GM12878 (cell line): ENCODE measurements around the gene CENPC. TPM values are rescaled to one million over a fixed set of nuclear protein-coding genes. Genes with fewer than 3 reads are reported as not detected.

Source experiments
- ATAC-seq: fragments of 200-7000 bp; cut with Tn5 transposase; 3 replicates; pipeline ENCODE4 v1.9.1; 2020; ENCODE audit warnings: mild to moderate bottlenecking, moderate library complexity
- BruUV-seq: library from RNA; stranded (reverse); fragments of 400-500 nt; replicated peaks from 2 replicates; lab custom pipeline; 2021; lab: Mats Ljungman, UMichigan
- CTCF ChIA-PET: fragments of 300-600 bp; sonication (Branson Sonifier 250); formaldehyde crosslinking; extraction: SDS; loops from one replicate; lab custom pipeline; 2021; ENCODE audit warnings: inconsistent platforms; lab: Yijun Ruan, JAX
- POLR2A ChIA-PET: fragments of 350-600 bp; formaldehyde crosslinking; extraction: SDS; loops from one replicate; lab custom pipeline; 2021; ENCODE audit warnings: inconsistent platforms; lab: Charles Lee
- RAD21 ChIA-PET: fragments of 300-600 bp; sonication (Branson Sonifier 250); formaldehyde crosslinking; loops from one replicate; lab custom pipeline; 2023; ENCODE audit warnings: antibody characterized with exemption; ENCODE audit not compliant: unreplicated experiment; lab: Charles Lee
- SMC1A ChIA-PET: fragments of 300-600 bp; sonication (Branson Sonifier 250); formaldehyde crosslinking; loops from one replicate; lab custom pipeline; 2023; ENCODE audit not compliant: unreplicated experiment, uncharacterized antibody; lab: Charles Lee
- DNase-seq: peaks from one replicate; pipeline ENCODE4 v3.0.0-alpha.2; 2011; ENCODE audit warnings: low read depth, low spot score
- FAIRE-seq: peaks from 3 replicates; lab custom pipeline; 2011; peaks lifted over from hg19 to GRCh38; lab: Jason Lieb, UNC
- H2AFZ ChIP-seq: 2 replicates; pipeline ENCODE4 v1.6.0; 2011; ENCODE audit warnings: low read depth, low read length, control low read depth; ENCODE audit not compliant: control insufficient read depth
- H3K27ac ChIP-seq: 2 replicates; pipeline ENCODE4 v1.5.1; 2011; ENCODE audit warnings: control low read depth; ENCODE audit not compliant: control insufficient read depth, insufficient read depth
- H3K27me3 ChIP-seq, 2 experiments: replicated peaks in 1 of 2; 2 replicates each; pipeline versions ENCODE4 v1.6.0 to v1.6.1; 2011; ENCODE audit warnings: low read length in 1 of 2; ENCODE audit not compliant: control insufficient read depth in 2 of 2, insufficient read depth in 2 of 2
- H3K36me3 ChIP-seq, 2 experiments: 2 replicates each; pipeline ENCODE4 v1.5.1; 2011; ENCODE audit warnings: low read length in 1 of 2; ENCODE audit not compliant: control insufficient read depth in 2 of 2, insufficient read depth in 2 of 2
- H3K4me1 ChIP-seq: 2 replicates; pipeline ENCODE4 v1.6.1; 2011; ENCODE audit warnings: mild to moderate bottlenecking, low read length, moderate library complexity, mixed read lengths; ENCODE audit not compliant: control insufficient read depth, insufficient read depth
- H3K4me2 ChIP-seq: 2 replicates; pipeline ENCODE4 v1.6.0; 2011; ENCODE audit warnings: control low read depth; ENCODE audit not compliant: control insufficient read depth, insufficient read depth
- H3K4me3 ChIP-seq: fragments of 200-600 bp; sonication (generic); 2 replicates; pipeline ENCODE4 v1.5.1; 2016
- H3K79me2 ChIP-seq: 2 replicates; pipeline ENCODE4 v1.6.0; 2011; ENCODE audit warnings: low read length; ENCODE audit not compliant: control insufficient read depth, insufficient read depth
- H3K9ac ChIP-seq: 2 replicates; pipeline ENCODE4 v1.8.0; 2011; ENCODE audit warnings: low read length, control low read depth, mixed read lengths; ENCODE audit not compliant: control insufficient read depth, insufficient read depth
- H3K9me3 ChIP-seq: replicated peaks from 3 replicates; pipeline ENCODE4 v1.5.1; 2011; ENCODE audit warnings: mild to moderate bottlenecking, low read length; ENCODE audit not compliant: control insufficient read depth, insufficient read depth
- H4K20me1 ChIP-seq: 2 replicates; pipeline ENCODE4 v1.6.0; 2011; ENCODE audit not compliant: control insufficient read depth, insufficient read depth
- CHD2 ChIP-seq: IDR thresholded peaks from 2 replicates; pipeline ENCODE4 v1.6.1; 2011; ENCODE audit warnings: low read depth, low read length, improper control_type of control experiment, borderline replicate concordance
- CREM ChIP-seq: IDR thresholded peaks from 2 replicates; pipeline ENCODE4 v1.6.1; 2014; ENCODE audit warnings: antibody characterized with exemption, low read depth
- HDGF ChIP-seq: fragments of 450-650 bp; IDR thresholded peaks from 2 replicates; pipeline ENCODE4 v1.6.1; 2016; ENCODE audit warnings: antibody characterized with exemption
- IRF4 ChIP-seq: IDR thresholded peaks from 2 replicates; pipeline ENCODE4 v1.6.1; 2011; ENCODE audit warnings: low read depth, low read length
- LARP7 ChIP-seq: fragments of 450-650 bp; IDR thresholded peaks from 2 replicates; pipeline ENCODE4 v1.6.1; 2017; ENCODE audit warnings: mild to moderate bottlenecking
- NFXL1 ChIP-seq: fragments of 450-650 bp; IDR thresholded peaks from 2 replicates; pipeline ENCODE4 v1.6.1; 2017; ENCODE audit warnings: antibody characterized with exemption, mild to moderate bottlenecking, borderline replicate concordance
- NFYB ChIP-seq: IDR thresholded peaks from 2 replicates; pipeline ENCODE4 v1.6.1; 2011; ENCODE audit warnings: low read depth, mild to moderate bottlenecking, low read length, improper control_type of control experiment, moderate library complexity; ENCODE audit not compliant: insufficient read depth
- PAX5 ChIP-seq: IDR thresholded peaks from 2 replicates; pipeline ENCODE4 v1.6.1; 2011; ENCODE audit warnings: low read depth, low read length, borderline replicate concordance
- RBBP5 ChIP-seq: fragments of 200-600 bp; sonication (generic); conservative IDR thresholded peaks from 2 replicates; pipeline ENCODE4 v1.6.1; 2016
- SRF ChIP-seq, 2 experiments: IDR thresholded peaks; 2 replicates each; pipeline ENCODE4 v1.6.1; 2011; ENCODE audit warnings: low read depth in 2 of 2, low read length in 2 of 2, mild to moderate bottlenecking in 1 of 2, moderate library complexity in 1 of 2
- STAT3 ChIP-seq: IDR thresholded peaks from 2 replicates; pipeline ENCODE4 v1.6.1; 2011; ENCODE audit warnings: low read depth, low read length, improper control_type of control experiment
- SUZ12 ChIP-seq: fragments of 200-600 bp; sonication (generic); IDR thresholded peaks from one replicate; pipeline ENCODE4 v1.6.1; 2018; ENCODE audit warnings: antibody characterized with exemption, mild to moderate bottlenecking; ENCODE audit not compliant: unreplicated experiment
- TAF1 ChIP-seq: IDR thresholded peaks from 2 replicates; pipeline ENCODE4 v1.6.1; 2011; ENCODE audit warnings: mild to moderate bottlenecking, low read depth, low read length, borderline replicate concordance
- WGBS: methylation state at CpG from one replicate; pipeline ENCODE4 v1.1.6; 2016; ENCODE audit warnings: low lambda C conversion rate; ENCODE audit not compliant: insufficient replicate concordance, insufficient coverage; ENCODE audit errors: missing lambda C conversion rate; 5-methylcytosine and 5-hydroxymethylcytosine counted together
- in situ Hi-C: fragments of 300-500 bp; cut with MboI; formaldehyde crosslinking; loops from 9 replicates; pipeline ENCODE4 v1.14.3; 2018; ENCODE audit warnings: mixed read lengths
- intact Hi-C: fragments of 100-400 bp; cut with micrococcal nuclease; formaldehyde crosslinking; loops from one replicate; pipeline ENCODE4 v1.14.2; 2022; ENCODE audit not compliant: unreplicated experiment
- polyA plus RNA-seq, 11 experiments: library from polyadenylated mRNA; depleted of rRNA in 4 of 11; unstranded in 6 of 11; stranded (reverse) in 5 of 11; fragments of >200 nt; fragmentation: Nextera tagmentation in 4 of 11; fragmentation: Illumina TruSeq in 1 of 11; extraction: Ambion mirVana in 4 of 11; extraction: Trizol in 1 of 11; gene quantifications; 1 replicate in 1 of 11; 2 replicates in 10 of 11; pipeline versions ENCODE4 v1.2.1 to v1.2.3, GENCODE V29; 2011 to 2016; ENCODE audit warnings: inconsistent platforms in 2 of 11, missing spikeins in 2 of 11, low read depth in 1 of 11
- total RNA-seq, 4 experiments: library from RNA; depleted of rRNA in 3 of 4; stranded (reverse); fragments of >200 nt in 3 of 4; fragmentation: Illumina TruSeq in 1 of 4; extraction: Trizol in 1 of 4; gene quantifications; 2 replicates each; pipeline versions ENCODE4 v1.2.1 to v1.2.3, GENCODE V29; 2013 to 2021
- TF ChIP-seq, protein P1 (sequence below): fragments of 450-650 bp; IDR thresholded peaks from 2 replicates; pipeline ENCODE4 v1.6.1; 2014; ENCODE audit warnings: mild to moderate bottlenecking
- TF ChIP-seq, protein P2 (sequence below): fragments of 450-650 bp; conservative IDR thresholded peaks from 2 replicates; pipeline ENCODE4 v1.6.1; 2017; ENCODE audit warnings: mild to moderate bottlenecking, moderate library complexity
- TF ChIP-seq, protein P3 (sequence below): fragments of 450-650 bp; IDR thresholded peaks from 2 replicates; pipeline ENCODE4 v1.6.1; 2017; ENCODE audit warnings: mild to moderate bottlenecking, moderate library complexity

The CENPC gene
- total and polyA plus RNA-seq, 10 of the 15 experiments (the other 5 are each of a cell fraction or from before 2014, with no cell fraction given), result 13.1 to 34.9 (median 20.3) TPM

DNA sequence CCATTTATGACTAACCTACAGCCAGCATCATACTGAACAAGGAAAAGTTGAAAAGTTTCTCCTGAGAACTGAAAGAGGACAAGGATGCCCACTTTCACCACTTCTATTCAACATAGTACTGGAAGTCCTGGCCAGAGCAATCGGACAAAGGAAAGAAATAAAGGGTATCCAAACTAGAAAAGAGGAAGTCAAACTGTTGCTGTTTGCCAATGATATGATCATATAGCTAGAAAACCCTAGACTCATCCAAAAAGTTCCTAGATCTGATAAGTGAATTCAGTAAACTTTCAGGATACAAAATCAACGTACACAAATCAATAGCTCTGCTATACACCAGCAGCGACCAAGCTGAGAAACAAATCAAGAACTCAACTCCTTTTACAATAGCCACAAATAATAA, 64.5 kb downstream of the CENPC start:
- no peak for FAIRE-seq
- intact Hi-C loops, result no loop called here
- ChIA-PET RAD21 (no interaction called here), CTCF (no interaction called here), SMC1A (no interaction called here), POLR2A (no interaction called here)
- H2AFZ ChIP-seq, result no peak overlapping the region
- no peak for ATAC-seq
- H3K27me3 ChIP-seq, result no peaks in the 10 kb centered on the region
- H3K4me2 ChIP-seq, result no peak overlapping the region
- H3K9ac ChIP-seq, result no peak overlapping the region
- H3K27ac ChIP-seq, result no peak overlapping the region
- H3K4me3 ChIP-seq, result no peak overlapping the region
- no peaks in the 10 kb centered on the region; the same call in 2 of the 3 replicates for H3K9me3 ChIP-seq
- no TSS peak for BruUV-seq
- no peaks in the 10 kb centered on the region for H3K4me1 ChIP-seq
- H4K20me1 ChIP-seq, result no peaks in the 10 kb centered on the region
- in situ Hi-C loops, result no loop called here
- no peak for DNase-seq
- peaks cover 3 to 16% of the 10 kb centered on the region in 2 experiments; a peak in 3 of 4 replicates for H3K36me3 ChIP-seq
- H3K79me2 ChIP-seq, result no peaks in the 10 kb centered on the region
- WGBS, result 83% methylated on average over 3 of the region's 3 CpGs
- TF ChIP-seq SRF (IDR thresholded peaks at IDR 0.05; ENCODE audit: low read depth in 2 of 2, low read length in 2 of 2), result no peak
- no peak for TF ChIP-seq RBBP5
- no peak for TF ChIP-seq PAX5
- no peak for TF ChIP-seq IRF4
- no peak for TF ChIP-seq TAF1
- TF ChIP-seq STAT3, result no peak
- TF ChIP-seq CHD2, result no peak
- TF ChIP-seq, protein P1, sequence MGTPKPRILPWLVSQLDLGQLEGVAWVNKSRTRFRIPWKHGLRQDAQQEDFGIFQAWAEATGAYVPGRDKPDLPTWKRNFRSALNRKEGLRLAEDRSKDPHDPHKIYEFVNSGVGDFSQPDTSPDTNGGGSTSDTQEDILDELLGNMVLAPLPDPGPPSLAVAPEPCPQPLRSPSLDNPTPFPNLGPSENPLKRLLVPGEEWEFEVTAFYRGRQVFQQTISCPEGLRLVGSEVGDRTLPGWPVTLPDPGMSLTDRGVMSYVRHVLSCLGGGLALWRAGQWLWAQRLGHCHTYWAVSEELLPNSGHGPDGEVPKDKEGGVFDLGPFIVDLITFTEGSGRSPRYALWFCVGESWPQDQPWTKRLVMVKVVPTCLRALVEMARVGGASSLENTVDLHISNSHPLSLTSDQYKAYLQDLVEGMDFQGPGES, result no peak
- no peak for TF ChIP-seq NFYB
- TF ChIP-seq, protein P2, sequence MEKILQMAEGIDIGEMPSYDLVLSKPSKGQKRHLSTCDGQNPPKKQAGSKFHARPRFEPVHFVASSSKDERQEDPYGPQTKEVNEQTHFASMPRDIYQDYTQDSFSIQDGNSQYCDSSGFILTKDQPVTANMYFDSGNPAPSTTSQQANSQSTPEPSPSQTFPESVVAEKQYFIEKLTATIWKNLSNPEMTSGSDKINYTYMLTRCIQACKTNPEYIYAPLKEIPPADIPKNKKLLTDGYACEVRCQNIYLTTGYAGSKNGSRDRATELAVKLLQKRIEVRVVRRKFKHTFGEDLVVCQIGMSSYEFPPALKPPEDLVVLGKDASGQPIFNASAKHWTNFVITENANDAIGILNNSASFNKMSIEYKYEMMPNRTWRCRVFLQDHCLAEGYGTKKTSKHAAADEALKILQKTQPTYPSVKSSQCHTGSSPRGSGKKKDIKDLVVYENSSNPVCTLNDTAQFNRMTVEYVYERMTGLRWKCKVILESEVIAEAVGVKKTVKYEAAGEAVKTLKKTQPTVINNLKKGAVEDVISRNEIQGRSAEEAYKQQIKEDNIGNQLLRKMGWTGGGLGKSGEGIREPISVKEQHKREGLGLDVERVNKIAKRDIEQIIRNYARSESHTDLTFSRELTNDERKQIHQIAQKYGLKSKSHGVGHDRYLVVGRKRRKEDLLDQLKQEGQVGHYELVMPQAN, result no peak
- no peak for TF ChIP-seq HDGF
- TF ChIP-seq, protein P3, sequence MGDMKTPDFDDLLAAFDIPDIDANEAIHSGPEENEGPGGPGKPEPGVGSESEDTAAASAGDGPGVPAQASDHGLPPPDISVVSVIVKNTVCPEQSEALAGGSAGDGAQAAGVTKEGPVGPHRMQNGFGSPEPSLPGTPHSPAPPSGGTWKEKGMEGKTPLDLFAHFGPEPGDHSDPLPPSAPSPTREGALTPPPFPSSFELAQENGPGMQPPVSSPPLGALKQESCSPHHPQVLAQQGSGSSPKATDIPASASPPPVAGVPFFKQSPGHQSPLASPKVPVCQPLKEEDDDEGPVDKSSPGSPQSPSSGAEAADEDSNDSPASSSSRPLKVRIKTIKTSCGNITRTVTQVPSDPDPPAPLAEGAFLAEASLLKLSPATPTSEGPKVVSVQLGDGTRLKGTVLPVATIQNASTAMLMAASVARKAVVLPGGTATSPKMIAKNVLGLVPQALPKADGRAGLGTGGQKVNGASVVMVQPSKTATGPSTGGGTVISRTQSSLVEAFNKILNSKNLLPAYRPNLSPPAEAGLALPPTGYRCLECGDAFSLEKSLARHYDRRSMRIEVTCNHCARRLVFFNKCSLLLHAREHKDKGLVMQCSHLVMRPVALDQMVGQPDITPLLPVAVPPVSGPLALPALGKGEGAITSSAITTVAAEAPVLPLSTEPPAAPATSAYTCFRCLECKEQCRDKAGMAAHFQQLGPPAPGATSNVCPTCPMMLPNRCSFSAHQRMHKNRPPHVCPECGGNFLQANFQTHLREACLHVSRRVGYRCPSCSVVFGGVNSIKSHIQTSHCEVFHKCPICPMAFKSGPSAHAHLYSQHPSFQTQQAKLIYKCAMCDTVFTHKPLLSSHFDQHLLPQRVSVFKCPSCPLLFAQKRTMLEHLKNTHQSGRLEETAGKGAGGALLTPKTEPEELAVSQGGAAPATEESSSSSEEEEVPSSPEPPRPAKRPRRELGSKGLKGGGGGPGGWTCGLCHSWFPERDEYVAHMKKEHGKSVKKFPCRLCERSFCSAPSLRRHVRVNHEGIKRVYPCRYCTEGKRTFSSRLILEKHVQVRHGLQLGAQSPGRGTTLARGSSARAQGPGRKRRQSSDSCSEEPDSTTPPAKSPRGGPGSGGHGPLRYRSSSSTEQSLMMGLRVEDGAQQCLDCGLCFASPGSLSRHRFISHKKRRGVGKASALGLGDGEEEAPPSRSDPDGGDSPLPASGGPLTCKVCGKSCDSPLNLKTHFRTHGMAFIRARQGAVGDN, result no peak
- TF ChIP-seq NFXL1, result no peak
- no peak for TF ChIP-seq SUZ12
- no peak for TF ChIP-seq LARP7
- no peak for TF ChIP-seq CREM
